Activated CD4-positive, alpha-beta T cell treated with anti-CD3 and anti-CD28 coated beads for 4 hours (primary cell): ENCODE results near the gene PITX3.
"Not testable (repeated sequence)": the region's sequence is repeated elsewhere in the genome, so short reads cannot be mapped to it uniquely, and the experiment has no call there.

Experiments used
- DNase-seq, 2 donors: peaks; one replicate each; pipeline ENCODE4 v3.0.0-alpha.2; 2020

PITX3 gene

DNA sequence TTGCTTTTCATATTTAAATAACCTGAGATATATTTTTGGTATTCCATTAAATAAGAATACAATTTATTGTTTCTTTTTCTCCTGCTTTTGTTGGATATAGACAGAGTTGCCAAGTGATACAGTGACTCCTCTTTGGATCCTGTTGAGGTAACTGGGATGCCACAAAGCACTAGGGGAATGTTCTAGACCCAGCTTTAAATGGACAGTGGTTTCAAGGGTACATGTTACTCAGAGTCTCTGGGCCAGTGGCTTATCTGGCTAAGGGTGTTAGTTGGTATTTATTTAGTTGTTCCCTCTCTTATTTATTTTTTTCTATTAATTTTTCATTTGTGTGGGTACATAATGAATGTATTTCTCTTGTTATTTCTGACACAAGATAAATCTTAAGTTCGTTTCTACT is 13.1 kb upstream of the PITX3 start:
- no peak for DNase-seq

DNA sequence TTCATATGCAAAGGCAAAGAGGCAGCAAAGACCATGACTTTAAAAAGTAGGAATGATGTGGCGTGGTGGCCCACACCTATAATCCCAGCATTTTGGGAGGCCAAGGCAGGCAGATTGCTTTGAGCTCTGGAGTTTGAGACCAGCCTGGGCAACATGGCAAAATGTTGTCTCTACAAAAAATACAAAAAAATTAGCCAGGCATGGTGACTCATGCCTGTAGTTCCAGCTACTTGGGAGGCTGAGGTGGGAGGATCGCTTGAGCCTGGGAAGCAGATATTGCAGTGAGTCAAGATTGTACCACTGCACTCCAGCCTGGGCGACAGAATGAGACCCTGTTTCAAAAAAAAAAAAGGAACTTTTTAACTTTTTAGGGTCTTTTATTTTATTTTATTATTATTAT is 11.2 kb upstream of the PITX3 start:
- not testable (repeated sequence) for DNase-seq

DNA sequence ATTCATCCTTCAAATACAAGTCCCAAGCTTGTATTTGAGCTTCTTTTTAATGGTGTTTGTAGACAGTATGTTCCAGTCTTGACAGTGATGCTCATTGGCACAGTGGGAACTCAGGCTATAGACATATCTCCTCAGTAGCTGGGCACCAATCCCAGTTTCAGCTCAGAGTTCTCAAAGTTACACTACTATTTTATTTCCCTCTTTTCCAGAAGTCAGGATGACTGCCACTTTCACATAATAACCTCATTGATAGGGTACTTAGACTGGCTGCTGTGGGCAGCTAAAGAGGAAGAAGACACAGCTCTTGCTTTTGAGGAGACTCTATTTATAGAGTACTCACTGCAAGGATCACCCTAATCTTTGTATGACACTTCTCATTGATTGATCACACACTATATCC is 6.4 kb upstream of the PITX3 start:
- no peak for DNase-seq

DNA sequence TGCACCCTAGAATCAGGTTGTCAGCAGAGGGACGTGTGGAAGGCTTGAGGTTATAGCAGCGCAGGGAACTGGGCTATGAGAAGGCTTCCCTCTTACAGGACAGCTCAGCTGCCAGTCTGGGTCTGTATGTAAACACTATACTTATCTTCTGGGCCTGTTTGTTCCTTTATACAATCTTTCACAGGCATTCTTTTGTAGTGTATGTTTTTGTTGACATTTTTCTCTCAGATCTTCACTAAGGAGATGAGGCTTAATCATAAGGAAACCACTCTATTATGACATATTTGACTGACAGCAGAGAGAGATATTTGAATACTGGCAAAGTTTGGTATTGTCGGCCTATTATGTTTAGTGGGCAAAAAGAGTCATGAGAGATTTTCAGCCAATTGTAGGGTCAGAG is 4.9 kb upstream of the PITX3 start:
- no peak for DNase-seq

DNA sequence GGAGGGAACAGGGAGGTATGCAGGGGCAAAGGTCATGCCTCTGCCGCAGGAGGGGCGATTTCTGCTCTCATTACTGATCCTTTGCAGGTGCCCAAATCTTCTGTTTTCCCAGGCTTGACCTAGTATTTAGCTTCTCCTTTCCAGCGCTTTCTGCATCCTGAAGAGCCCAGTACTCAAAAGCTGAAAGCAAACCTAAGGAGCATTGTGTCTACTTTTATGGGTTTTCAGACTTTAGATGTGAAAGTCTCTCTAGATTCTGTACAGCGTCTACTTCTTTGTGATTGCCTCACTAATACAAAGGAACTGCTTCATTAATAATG is 4.6 kb upstream of the PITX3 start:
- no peak for DNase-seq

DNA sequence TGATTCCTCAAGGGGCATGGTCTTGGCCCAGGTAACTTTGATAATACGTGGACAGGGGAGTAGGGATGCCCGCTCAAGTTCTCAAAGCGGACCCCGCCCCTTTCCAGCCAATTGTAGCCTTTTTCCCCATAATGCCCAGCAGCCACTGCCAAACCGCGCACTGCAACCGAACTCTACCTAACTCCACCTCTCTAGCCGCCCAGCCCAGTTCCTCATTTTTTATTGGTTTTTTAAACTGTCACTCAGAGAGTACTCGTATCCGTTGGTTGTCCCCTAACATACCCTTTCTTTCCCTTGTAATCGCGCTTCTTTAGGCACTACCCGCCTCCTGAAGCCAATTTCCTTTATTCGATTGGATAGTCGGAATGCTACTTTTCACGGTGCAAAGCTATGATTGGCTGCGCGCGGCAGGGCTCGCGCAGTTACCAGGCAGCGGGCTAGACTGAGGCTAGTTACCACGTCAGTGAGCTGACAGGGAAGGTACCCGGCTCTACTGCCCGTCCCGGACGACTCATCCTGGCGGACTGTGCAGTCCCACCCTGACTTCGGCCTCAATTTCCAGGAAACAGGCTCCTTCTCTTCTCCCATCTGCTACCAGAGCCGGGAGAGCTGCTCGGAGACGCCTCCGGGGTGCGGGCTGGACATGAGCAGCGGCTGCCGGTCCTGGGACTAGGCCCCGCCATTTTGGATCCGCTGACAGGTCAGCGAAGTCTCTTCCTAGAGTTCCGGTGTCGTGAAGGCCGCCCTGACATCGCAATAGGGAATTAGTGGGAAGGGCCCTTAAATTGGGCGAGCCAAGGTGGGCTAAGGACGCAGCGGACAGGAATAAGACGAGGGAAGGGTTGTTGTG is 4.0 kb upstream of the PITX3 start, which contains the start of gene GBF1:
Gene GBF1 (plus strand): TSS at position 451 of the 850 bp plus-strand sequence. CDS start 13,407 bp downstream, outside the sequence.
- peak; percentile 83 for DNase-seq

DNA sequence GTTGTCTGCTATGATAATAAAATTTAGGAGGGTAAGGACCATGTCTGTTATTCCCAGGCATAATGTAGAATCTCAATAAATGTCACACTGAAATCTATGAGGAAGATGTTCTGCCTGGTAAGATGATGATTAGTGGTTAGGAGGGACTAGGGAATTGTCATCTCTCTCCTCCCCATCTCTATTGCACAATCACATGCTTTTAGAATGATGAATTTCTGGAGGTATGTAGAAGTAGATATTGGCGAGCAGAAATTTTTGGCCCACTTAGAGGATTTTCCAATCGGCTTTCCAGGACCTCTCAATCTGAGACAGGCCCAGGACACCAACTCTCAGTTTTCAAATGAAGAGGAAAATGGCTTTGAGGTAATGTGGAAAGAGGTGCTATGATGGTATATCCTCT is 2.0 kb upstream of the PITX3 start:
- DNase-seq: no peak

DNA sequence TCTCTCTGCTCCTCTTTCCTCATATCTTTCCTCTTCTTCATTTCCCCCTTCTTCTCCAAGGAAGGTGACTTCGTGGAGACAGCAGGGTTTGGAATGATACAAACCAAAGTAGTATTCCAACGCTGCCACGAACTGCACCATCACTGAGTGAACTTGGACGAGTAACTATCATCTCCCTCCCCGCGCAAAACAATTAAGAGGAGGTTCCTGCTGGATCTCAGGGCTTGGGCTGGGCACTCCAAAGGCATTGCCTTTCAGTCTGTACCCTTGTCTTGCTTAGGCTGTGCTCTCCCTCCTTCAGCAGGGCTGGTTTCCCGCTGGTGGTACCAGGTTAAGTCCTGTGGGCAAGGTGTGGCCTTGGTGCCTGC is 790 bp upstream of the PITX3 start:
- no peak for DNase-seq

DNA sequence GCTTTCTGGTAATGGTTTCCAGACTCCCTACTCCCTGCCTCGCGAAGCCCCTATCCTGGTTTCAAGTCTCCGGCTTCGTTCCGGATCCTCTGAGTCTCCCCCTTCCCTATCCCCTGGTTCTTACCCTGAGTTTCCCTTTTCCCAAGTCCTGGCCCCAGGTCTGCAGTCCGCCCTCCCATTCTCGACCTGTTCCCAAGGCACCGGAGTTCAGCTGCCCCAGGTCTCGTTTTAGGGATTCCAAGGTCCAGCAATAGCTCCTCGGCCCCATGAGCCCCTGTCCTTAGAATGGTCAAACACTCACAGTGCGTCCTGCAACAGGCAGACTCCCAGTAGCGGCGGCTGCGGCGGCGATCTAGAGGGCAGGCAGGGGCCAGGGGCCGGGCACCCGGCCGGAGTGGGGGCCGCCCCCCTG is 274 bp downstream of the PITX3 start:
- no peak for DNase-seq

DNA sequence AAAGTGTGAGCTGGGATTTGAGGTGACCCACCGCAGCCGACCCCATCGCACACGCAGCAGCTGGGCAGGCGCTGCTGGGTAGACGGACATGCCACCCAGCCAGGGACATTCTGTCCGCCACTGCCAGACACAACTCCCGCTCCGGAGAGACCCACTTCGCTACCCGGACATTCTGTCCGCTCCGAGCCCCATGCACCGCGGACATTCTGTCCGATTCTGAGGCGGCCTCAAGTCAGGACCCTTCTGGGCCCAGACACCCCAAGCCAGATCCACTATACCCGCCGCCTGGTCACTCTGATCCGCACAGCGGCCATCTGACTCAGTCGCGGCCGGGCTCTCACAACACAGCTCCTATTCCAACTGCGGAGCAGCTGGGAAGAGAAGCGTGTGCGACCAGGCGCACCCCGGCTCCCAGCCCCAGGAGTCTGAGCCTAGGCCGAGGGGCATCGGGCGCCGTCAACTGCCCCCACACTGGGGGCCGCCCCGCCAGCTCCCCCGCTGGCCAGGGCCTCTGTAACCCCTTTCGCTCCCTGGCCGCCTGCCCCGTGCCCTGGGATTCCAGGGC is 763 bp downstream of the PITX3 start:
- DNase-seq: no peak

DNA sequence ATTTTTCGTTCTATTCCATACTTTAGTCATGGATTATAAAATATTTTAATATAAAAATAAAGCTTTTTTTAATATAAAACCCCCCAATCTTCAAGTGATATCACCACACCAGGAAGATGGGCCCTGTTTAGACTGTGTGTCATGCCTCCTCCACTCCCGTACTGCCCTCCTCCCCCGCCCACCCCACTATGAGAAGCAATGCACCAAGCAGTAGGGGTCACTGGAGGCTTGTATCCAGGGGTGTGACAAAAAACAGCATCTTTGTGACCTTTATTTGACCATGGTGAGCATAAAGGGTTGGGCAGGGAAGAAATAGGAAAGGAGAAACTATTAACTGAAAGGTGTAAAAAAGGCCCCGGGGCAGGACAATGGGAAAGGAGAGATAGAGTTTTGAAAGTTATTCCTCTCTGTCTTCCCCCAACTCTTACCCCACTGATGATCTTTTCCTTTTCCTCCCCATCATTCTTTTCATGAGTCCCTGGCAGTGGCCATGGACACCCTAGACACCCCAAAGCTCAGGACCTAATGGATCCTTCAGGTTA is 3.5 kb downstream of the PITX3 start:
- no peak for DNase-seq

DNA sequence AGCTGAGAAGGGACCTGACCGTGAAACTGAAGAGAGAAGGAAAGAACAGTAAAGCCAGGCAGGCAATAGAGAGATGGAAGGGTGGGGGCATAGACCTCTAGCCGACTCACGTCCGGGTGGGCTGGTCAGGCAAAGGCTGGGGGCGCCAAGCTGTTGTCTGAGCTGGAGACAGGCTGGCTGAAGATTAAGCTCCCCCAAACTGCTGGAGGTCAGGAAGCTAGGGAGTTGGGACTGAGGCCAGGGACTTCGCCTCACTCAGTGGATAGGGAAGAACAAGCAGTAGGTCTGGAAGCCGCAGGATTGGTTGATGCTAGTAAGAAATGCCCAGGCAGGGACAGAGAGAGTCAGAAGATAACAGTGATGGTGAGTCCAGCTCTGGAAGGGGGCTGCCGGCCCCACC is 5.3 kb downstream of the PITX3 start:
- DNase-seq: no peak

DNA sequence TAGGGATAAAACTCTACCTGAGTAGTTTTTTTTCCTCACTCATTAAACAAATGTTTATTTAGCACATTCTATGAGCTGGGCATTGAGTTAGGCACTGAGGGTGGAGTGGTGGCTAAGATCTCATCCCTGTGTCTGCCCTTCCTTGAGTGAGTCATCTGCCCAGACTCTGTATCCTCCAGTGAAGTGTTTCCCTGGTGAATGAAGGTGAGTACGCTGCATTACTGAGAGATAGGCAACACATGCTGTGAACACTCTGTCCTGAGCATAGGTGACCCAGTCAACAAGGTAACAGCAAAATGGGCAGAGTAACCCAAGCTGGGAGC is 5.8 kb downstream of the PITX3 start:
- no peak for DNase-seq

DNA sequence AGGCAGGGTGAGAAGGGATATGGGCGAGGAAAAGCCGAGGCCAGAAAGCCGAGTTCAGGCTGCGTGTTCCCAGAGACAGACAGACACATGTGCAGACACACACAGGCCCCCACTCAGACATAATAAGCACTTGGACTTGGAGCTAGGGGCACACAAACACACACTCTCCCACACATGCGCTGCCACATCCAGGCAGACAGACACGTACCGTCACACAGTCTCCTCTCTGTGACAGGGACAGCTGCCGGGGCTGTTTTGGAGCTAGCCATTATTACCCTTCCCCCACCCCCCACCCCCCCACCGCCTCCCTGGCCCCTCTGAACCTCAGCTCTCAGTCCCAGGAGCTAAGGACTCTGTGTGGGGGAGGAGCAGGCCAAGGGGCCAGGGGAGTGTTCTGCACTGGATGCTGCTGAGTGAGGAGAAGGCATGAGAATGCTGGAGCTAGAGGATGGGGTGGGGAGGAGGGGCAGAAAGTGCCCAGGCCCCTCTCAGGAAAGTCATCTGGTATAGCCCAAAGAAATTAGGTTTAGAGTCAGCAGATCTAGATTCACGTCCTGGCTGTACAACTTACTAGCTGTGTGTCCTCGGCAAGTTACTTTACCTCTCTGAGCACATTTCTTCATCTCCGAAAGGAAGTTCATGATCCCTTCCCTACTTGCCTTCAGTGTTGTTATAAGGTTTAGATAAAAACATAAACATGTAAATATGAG is 6.3 kb downstream of the PITX3 start:
- DNase-seq: no peak

DNA sequence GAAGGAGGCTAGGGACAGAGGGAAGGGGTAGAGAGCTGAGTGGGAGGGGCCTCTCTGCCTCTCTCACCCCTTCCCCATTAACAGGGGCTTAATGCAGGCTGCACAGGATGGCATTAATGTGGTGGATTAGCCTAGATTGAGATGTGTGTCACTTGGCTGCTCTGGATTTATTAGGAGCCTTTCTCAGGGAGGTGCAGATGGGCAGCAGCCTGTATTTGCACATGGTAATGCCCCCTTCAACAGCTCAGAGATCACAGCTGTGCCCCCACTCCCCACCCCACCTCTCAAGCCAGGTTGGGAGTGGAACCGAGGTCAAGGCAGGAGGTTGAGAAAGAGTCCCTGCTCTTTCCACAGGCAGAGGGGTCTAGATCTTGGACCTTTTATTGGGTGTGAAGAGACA is 7.3 kb downstream of the PITX3 start:
- no peak for DNase-seq

DNA sequence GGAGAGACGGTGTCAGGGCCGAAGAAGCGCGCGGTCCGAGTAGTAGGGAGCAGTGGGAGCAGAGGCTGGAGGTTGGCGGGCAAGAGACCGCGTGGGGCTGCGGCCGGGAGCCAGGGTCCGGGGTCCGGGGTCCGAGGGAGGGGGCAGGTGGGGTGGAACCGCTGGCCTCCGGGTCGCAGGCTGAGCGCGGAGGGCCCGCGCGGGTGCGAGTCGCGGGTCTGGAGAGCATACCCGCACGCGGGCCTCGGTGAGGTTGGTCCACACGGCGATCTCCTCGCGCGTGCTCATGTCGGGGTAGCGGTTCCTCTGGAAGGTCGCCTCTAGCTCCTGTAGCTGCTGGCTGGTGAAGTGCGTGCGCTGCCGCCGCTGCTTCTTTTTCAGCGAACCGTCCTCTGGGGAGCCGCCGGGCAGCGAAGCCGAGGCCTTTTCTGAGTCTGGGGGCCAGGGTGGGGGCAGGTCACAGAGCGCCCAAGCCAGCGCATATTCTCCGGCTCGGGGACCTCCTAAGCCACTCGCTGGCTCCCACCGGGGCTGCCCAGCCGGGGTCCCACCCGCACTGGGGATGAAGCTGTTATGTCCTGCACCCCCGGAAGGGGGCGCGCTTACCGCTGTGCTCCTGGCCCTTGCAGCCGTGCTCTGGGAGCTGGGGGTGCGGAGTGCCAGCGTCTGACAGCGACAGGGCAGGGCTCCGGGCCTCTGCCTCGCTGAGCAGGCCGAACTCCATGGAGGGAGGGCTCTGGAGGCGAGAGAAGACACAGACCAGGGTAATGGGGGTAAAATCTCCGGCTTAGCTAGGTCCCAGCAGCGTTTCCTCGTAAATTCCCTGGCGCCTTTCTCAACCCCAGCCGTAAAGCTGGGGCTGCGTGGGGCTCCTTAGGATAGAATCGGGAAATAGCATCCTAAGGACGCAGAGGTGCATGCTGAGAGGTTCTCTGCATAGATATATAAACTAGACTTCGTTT is 9.7 kb downstream of the PITX3 start:
- peak; percentile 62 to 64 for DNase-seq

DNA sequence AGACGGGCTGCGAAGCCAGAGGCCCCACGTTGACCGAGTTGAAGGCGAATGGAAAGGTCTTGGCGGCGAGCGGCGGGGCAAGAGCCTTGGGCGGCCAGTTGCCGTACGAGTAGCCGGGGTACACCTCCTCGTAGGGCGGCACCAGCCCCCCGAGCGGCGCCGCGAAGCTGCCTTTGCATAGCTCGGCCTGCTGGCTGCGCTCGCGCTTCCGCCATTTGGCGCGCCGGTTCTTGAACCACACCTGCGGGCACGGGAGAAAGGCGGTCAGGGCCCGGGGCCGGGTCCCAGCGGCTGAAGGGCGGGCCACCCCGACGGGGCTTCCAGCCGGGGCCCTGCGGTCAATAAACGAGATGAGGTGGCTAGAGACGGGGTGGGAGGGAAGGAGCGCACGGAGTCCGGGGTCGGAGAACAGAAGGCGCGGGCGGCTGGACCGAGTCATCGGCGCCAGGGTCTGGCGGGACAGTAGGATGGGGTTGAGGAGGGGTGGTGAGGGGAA is 10.4 kb downstream of the PITX3 start:
- DNase-seq: peak; percentile 39 to 40

DNA sequence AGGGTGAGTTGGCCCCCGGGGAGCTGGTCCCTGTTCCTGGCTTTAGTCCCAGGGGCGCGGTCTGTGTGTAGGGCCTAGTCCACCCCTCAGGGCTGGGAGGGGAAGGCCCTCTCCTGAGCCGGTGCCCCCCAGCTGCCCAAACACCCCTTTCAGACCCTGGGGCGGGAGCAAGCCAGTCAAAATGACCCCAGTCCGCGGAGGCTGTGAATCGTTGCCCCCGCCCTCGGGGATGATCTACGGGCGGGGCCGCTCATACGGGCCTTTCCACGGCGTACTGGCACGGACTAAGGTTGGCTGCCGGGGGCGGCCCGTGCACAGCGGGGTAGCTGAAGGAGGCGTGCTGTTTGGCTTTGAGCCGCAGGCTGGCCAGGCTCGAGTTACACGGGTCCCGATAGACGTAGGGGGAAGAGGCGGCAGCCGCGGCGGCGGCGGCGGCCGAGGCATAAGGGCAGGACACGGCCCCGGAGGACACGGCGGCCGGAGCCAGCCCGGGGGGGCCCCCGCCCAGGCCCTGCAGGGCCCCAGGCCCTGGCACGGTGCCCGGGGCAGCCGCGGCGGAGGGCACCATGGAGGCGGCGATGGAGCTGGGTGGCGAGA is 10.9 kb downstream of the PITX3 start:
- DNase-seq: peak; percentile 19 to 42

DNA sequence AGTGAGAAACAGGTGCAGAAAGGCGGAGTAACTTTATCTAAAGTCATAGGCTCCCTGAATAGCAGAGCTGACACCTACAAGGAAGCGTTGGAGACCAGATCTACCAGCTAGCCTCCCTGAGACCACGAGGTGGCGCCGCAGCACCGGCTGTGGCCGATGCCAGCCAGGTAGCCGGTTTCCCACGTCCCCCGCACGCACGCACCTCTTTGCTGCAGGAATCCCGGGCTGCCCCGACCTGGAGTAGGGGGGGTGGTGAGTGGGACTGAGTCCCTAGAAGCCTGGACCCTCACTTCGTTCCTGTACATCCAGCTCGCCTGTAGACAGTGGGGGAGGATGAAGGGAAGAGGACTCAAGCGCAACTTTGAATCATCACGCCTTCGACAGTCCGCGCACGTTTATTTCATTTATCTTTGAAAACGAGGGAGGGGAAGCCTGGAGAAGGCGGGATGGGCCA is 11.5 kb downstream of the PITX3 start:
- peak; percentile 84 to 85 for DNase-seq

DNA sequence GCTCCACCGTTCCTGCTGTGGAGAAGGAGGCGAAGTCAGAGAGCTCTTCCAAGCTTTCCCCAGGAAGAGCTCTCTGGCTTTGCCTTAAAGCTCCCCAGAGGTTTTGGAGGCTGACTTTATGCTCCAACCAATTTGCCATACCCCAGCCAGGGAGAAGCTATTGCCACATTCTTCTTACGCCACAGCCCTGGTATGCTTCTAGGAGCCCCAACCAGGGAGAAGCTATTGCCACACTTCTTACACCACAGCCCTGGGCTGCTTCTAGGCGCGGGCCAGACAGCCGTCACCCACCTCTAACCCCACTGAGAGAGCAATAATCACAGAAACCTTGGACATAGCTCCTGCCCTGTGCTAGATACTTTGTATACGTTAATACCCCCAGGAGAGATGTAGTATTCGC is 14.3 kb downstream of the PITX3 start:
- no peak for DNase-seq

DNA sequence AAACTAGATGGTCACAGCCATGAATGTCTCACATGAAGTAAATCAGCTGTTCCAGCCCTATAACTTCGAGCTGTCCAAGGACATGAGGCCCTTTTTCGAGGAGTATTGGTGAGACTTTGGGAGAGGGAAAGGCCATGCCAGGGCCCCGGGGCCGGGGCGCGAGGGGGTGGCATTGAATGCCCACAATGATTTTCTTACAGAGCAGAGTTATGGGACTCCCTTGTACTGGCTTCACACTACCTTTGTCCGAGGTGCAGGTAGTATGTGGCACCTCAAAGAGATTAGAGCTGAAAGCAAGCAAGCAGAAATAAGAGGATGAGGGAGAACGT is 14.8 kb downstream of the PITX3 start:
- DNase-seq: no peak
